Thyroid gland (tissue), 4 donors: Measurements from ENCODE around the gene SLC9A5.

ENCODE experiments used
- POLR2A ChIP-seq, 2 donors: fragments of 450-650 bp; IDR thresholded peaks; one replicate each; pipeline ENCODE4 v1.6.1; 2017; ENCODE audit warnings: antibody characterized with exemption in 2 of 2, mild to moderate bottlenecking in 2 of 2, moderate library complexity in 1 of 2
- TF ChIP-seq, protein P1 (sequence below), 6 experiments: fragments of 200-600 bp in 3 of 6; fragments of 450-650 bp in 3 of 6; sonication (generic) in 3 of 6; IDR thresholded peaks; one replicate each; pipeline ENCODE4 v1.5.1; 2016 to 2019; ENCODE audit warnings: antibody characterized with exemption in 6 of 6, mild to moderate bottlenecking in 2 of 6, inconsistent platforms in 1 of 6, moderate library complexity in 1 of 6

- TF ChIP-seq, protein P1, sequence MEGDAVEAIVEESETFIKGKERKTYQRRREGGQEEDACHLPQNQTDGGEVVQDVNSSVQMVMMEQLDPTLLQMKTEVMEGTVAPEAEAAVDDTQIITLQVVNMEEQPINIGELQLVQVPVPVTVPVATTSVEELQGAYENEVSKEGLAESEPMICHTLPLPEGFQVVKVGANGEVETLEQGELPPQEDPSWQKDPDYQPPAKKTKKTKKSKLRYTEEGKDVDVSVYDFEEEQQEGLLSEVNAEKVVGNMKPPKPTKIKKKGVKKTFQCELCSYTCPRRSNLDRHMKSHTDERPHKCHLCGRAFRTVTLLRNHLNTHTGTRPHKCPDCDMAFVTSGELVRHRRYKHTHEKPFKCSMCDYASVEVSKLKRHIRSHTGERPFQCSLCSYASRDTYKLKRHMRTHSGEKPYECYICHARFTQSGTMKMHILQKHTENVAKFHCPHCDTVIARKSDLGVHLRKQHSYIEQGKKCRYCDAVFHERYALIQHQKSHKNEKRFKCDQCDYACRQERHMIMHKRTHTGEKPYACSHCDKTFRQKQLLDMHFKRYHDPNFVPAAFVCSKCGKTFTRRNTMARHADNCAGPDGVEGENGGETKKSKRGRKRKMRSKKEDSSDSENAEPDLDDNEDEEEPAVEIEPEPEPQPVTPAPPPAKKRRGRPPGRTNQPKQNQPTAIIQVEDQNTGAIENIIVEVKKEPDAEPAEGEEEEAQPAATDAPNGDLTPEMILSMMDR (IDR thresholded peaks at IDR 0.05): no peak
- no peak for TF ChIP-seq POLR2A (IDR thresholded peaks at IDR 0.05)
Observed at GRCh38 chr16:67280090-67281015, 31.6 kb downstream of the SLC9A5 start.
